ENCODE results near the gene OBI1.

OBI1 gene

GRCh38 chr13:78658630-78659449, at the start of gene OBI1:
TSS of gene OBI1 (minus strand) at chr13:78659155. CDS start at chr13:78659120, 35 bp downstream.
- peak within 1 kb of the TSS; percentile 84 for H3K9ac ChIP-seq (ENCODE audit: low read length)

GRCh38 chr13:78701383-78701782, 42.4 kb upstream of the OBI1 start:
- no peak overlapping the region for H3K4me3 ChIP-seq (ENCODE audit: low read length)
- H3K36me3 ChIP-seq (ENCODE audit: control insufficient read depth, insufficient read depth, low read length): no peaks in the 10 kb centered on the region
- no peak overlapping the region for H3K27ac ChIP-seq (ENCODE audit: low read depth, low read length)
- H3K9ac ChIP-seq (ENCODE audit: low read length): no peak overlapping the region
- H3K4me1 ChIP-seq (ENCODE audit: control insufficient read depth, insufficient read depth, low read length): no peaks in the 10 kb centered on the region
- H3K27me3 ChIP-seq (ENCODE audit: control insufficient read depth, insufficient read depth, low read length): no peaks in the 10 kb centered on the region

More at GRCh38 chr13:78658630-78659449, at the start of gene OBI1:
- Histone ChIP-seq H3K36me3 (ENCODE audit: control insufficient read depth, insufficient read depth, low read length) (no peaks in the 10 kb centered on the region), H3K4me3 (ENCODE audit: low read length) (peak within 1 kb of the TSS; percentile 98), H3K4me1 (ENCODE audit: control insufficient read depth, insufficient read depth, low read length) (peaks cover 14% of the 10 kb centered on the region), H3K27ac (ENCODE audit: low read depth, low read length) (peak within 1 kb of the TSS; percentile 78), H3K27me3 (ENCODE audit: control insufficient read depth, insufficient read depth, low read length) (no peaks in the 10 kb centered on the region)

GRCh38 chr13:78700121-78700910, 41.4 kb upstream of the OBI1 start:
- Histone ChIP-seq H3K27me3 (ENCODE audit: control insufficient read depth, insufficient read depth, low read length) (no peaks in the 10 kb centered on the region), H3K4me1 (ENCODE audit: control insufficient read depth, insufficient read depth, low read length) (no peaks in the 10 kb centered on the region), H3K4me3 (ENCODE audit: low read length) (no peak overlapping the region), H3K9ac (ENCODE audit: low read length) (no peak overlapping the region), H3K36me3 (ENCODE audit: control insufficient read depth, insufficient read depth, low read length) (no peaks in the 10 kb centered on the region), H3K27ac (ENCODE audit: low read depth, low read length) (no peak overlapping the region)

GRCh38 chr13:78689011-78689410, 30.1 kb upstream of the OBI1 start:
- Histone ChIP-seq H3K27ac (ENCODE audit: low read depth, low read length) (no peak overlapping the region), H3K9ac (ENCODE audit: low read length) (no peak overlapping the region), H3K4me1 (ENCODE audit: control insufficient read depth, insufficient read depth, low read length) (no peaks in the 10 kb centered on the region), H3K4me3 (ENCODE audit: low read length) (no peak overlapping the region), H3K36me3 (ENCODE audit: control insufficient read depth, insufficient read depth, low read length) (no peaks in the 10 kb centered on the region), H3K27me3 (ENCODE audit: control insufficient read depth, insufficient read depth, low read length) (no peaks in the 10 kb centered on the region)

- Histone ChIP-seq H3K27ac (ENCODE audit: low read depth, low read length) (no peak overlapping the region), H3K36me3 (ENCODE audit: control insufficient read depth, insufficient read depth, low read length) (no peaks in the 10 kb centered on the region), H3K4me3 (ENCODE audit: low read length) (no peak overlapping the region), H3K27me3 (ENCODE audit: control insufficient read depth, insufficient read depth, low read length) (no peaks in the 10 kb centered on the region), H3K4me1 (ENCODE audit: control insufficient read depth, insufficient read depth, low read length) (no peaks in the 10 kb centered on the region), H3K9ac (ENCODE audit: low read length) (no peak overlapping the region)
Observed at GRCh38 chr13:78686461-78686860, 27.5 kb upstream of the OBI1 start.

- no peaks in the 10 kb centered on the region for H3K27me3 ChIP-seq (ENCODE audit: control insufficient read depth, insufficient read depth, low read length)
- no peak overlapping the region for H3K4me3 ChIP-seq (ENCODE audit: low read length)
- H3K9ac ChIP-seq (ENCODE audit: low read length): no peak overlapping the region
- H3K4me1 ChIP-seq (ENCODE audit: control insufficient read depth, insufficient read depth, low read length): no peaks in the 10 kb centered on the region
- H3K27ac ChIP-seq (ENCODE audit: low read depth, low read length): no peak overlapping the region
- no peaks in the 10 kb centered on the region for H3K36me3 ChIP-seq (ENCODE audit: control insufficient read depth, insufficient read depth, low read length)
Observed at GRCh38 chr13:78680576-78681350, 21.8 kb upstream of the OBI1 start.

GRCh38 chr13:78680115-78680561, 21.2 kb upstream of the OBI1 start:
- Histone ChIP-seq H3K27me3 (ENCODE audit: control insufficient read depth, insufficient read depth, low read length) (no peaks in the 10 kb centered on the region), H3K4me1 (ENCODE audit: control insufficient read depth, insufficient read depth, low read length) (no peaks in the 10 kb centered on the region), H3K36me3 (ENCODE audit: control insufficient read depth, insufficient read depth, low read length) (no peaks in the 10 kb centered on the region), H3K9ac (ENCODE audit: low read length) (no peak overlapping the region), H3K4me3 (ENCODE audit: low read length) (no peak overlapping the region), H3K27ac (ENCODE audit: low read depth, low read length) (no peak overlapping the region)

GRCh38 chr13:78679329-78679728, 20.4 kb upstream of the OBI1 start:
- no peak overlapping the region for H3K9ac ChIP-seq (ENCODE audit: low read length)
- no peaks in the 10 kb centered on the region for H3K36me3 ChIP-seq (ENCODE audit: control insufficient read depth, insufficient read depth, low read length)
- no peak overlapping the region for H3K4me3 ChIP-seq (ENCODE audit: low read length)
- H3K27ac ChIP-seq (ENCODE audit: low read depth, low read length): no peak overlapping the region
- H3K27me3 ChIP-seq (ENCODE audit: control insufficient read depth, insufficient read depth, low read length): no peaks in the 10 kb centered on the region
- H3K4me1 ChIP-seq (ENCODE audit: control insufficient read depth, insufficient read depth, low read length): no peaks in the 10 kb centered on the region

- Histone ChIP-seq H3K4me3 (ENCODE audit: low read length) (no peak overlapping the region), H3K36me3 (ENCODE audit: control insufficient read depth, insufficient read depth, low read length) (no peaks in the 10 kb centered on the region), H3K4me1 (ENCODE audit: control insufficient read depth, insufficient read depth, low read length) (no peaks in the 10 kb centered on the region), H3K27me3 (ENCODE audit: control insufficient read depth, insufficient read depth, low read length) (no peaks in the 10 kb centered on the region), H3K27ac (ENCODE audit: low read depth, low read length) (no peak overlapping the region), H3K9ac (ENCODE audit: low read length) (no peak overlapping the region)
Observed at GRCh38 chr13:78675112-78675511, 16.2 kb upstream of the OBI1 start.

- no peaks in the 10 kb centered on the region for H3K27me3 ChIP-seq (ENCODE audit: control insufficient read depth, insufficient read depth, low read length)
- H3K27ac ChIP-seq (ENCODE audit: low read depth, low read length): no peak overlapping the region
- H3K4me3 ChIP-seq (ENCODE audit: low read length): no peak overlapping the region
- H3K36me3 ChIP-seq (ENCODE audit: control insufficient read depth, insufficient read depth, low read length): no peaks in the 10 kb centered on the region
- no peak overlapping the region for H3K9ac ChIP-seq (ENCODE audit: low read length)
- no peaks in the 10 kb centered on the region for H3K4me1 ChIP-seq (ENCODE audit: control insufficient read depth, insufficient read depth, low read length)
Observed at GRCh38 chr13:78674638-78675037, 15.7 kb upstream of the OBI1 start.

GRCh38 chr13:78662467-78662866, 3.5 kb upstream of the OBI1 start:
- no peaks in the 10 kb centered on the region for H3K27me3 ChIP-seq (ENCODE audit: control insufficient read depth, insufficient read depth, low read length)
- peaks cover 14% of the 10 kb centered on the region for H3K4me1 ChIP-seq (ENCODE audit: control insufficient read depth, insufficient read depth, low read length)
- no peak overlapping the region for H3K27ac ChIP-seq (ENCODE audit: low read depth, low read length)
- H3K4me3 ChIP-seq (ENCODE audit: low read length): no peak overlapping the region
- H3K9ac ChIP-seq (ENCODE audit: low read length): no peak overlapping the region
- no peaks in the 10 kb centered on the region for H3K36me3 ChIP-seq (ENCODE audit: control insufficient read depth, insufficient read depth, low read length)

- H3K27me3 ChIP-seq (ENCODE audit: control insufficient read depth, insufficient read depth, low read length): no peaks in the 10 kb centered on the region
- H3K4me3 ChIP-seq (ENCODE audit: low read length): peak overlapping the region; percentile 98
- H3K36me3 ChIP-seq (ENCODE audit: control insufficient read depth, insufficient read depth, low read length): no peaks in the 10 kb centered on the region
- no peak overlapping the region for H3K27ac ChIP-seq (ENCODE audit: low read depth, low read length)
- peaks cover 14% of the 10 kb centered on the region for H3K4me1 ChIP-seq (ENCODE audit: control insufficient read depth, insufficient read depth, low read length)
- H3K9ac ChIP-seq (ENCODE audit: low read length): no peak overlapping the region
Observed at GRCh38 chr13:78660495-78660857, 1.5 kb upstream of the OBI1 start.

All from rectal smooth muscle tissue (tissue), 1 donor.